PC-3 (cell line): ENCODE data around the gene SCO1. TPM values are rescaled to one million over a fixed set of nuclear protein-coding genes. Genes with fewer than 3 reads are reported as not detected.

Source experiments
- ATAC-seq: fragments of 200-7000 bp; cut with Tn5 transposase; 2 replicates; pipeline ENCODE4 v1.9.1; 2020; ENCODE audit warnings: mild to moderate bottlenecking, moderate library complexity
- BruUV-seq: library from RNA; stranded (reverse); fragments of 400-500 nt; replicated peaks from 2 replicates; lab custom pipeline; 2021; lab: Mats Ljungman, UMichigan
- CTCF ChIA-PET: fragments of 300-600 bp; sonication (Branson Sonifier 250); formaldehyde crosslinking; loops from one replicate; lab custom pipeline; 2022; ENCODE audit warnings: antibody characterized with exemption; lab: Charles Lee
- POLR2A ChIA-PET: fragments of 300-600 bp; sonication (Branson Sonifier 250); formaldehyde crosslinking; loops from one replicate; lab custom pipeline; 2022; ENCODE audit warnings: antibody characterized with exemption; ENCODE audit not compliant: unreplicated experiment; lab: Charles Lee
- DNase-seq: peaks from one replicate; pipeline ENCODE4 v3.0.0-alpha.2; 2015
- H2AFZ ChIP-seq: fragments of 300-600 bp; sonication (generic); 2 replicates; pipeline ENCODE4 v1.6.0; 2016; ENCODE audit warnings: antibody characterized with exemption, low read length
- H3F3A ChIP-seq: fragments of 300-600 bp; sonication (generic); one replicate; pipeline ENCODE4 v1.6.0; 2017; ENCODE audit warnings: antibody characterized with exemption, low read length, control low read depth, mild to moderate bottlenecking; ENCODE audit not compliant: unreplicated experiment
- H3K27ac ChIP-seq: fragments of 300-600 bp; sonication (generic); 2 replicates; pipeline ENCODE4 v1.5.1; 2016; ENCODE audit warnings: mild to moderate bottlenecking, low read length
- H3K27me3 ChIP-seq: fragments of 300-600 bp; sonication (generic); 2 replicates; pipeline ENCODE4 v1.6.1; 2016; ENCODE audit warnings: low read length, mixed read lengths
- H3K36me3 ChIP-seq: fragments of 300-600 bp; sonication (generic); 2 replicates; pipeline ENCODE4 v1.6.1; 2016; ENCODE audit warnings: low read depth, mixed run types, low read length, mixed read lengths
- H3K4me1 ChIP-seq: fragments of 300-600 bp; sonication (generic); 2 replicates; pipeline ENCODE4 v1.5.1; 2016; ENCODE audit warnings: low read length; ENCODE audit not compliant: insufficient read depth
- H3K4me2 ChIP-seq: fragments of 300-600 bp; sonication (generic); 2 replicates; pipeline ENCODE4 v1.6.0; 2016; ENCODE audit warnings: low read length
- H3K4me3 ChIP-seq: fragments of 300-600 bp; sonication (generic); 2 replicates; pipeline ENCODE4 v1.5.1; 2016; ENCODE audit warnings: mild to moderate bottlenecking, low read length, mixed read lengths
- H3K79me2 ChIP-seq: fragments of 300-600 bp; sonication (generic); 2 replicates; pipeline ENCODE4 v1.6.1; 2017; ENCODE audit warnings: low read length, mixed read lengths
- H3K9ac ChIP-seq: fragments of 300-600 bp; sonication (generic); 2 replicates; pipeline ENCODE4 v1.6.0; 2016; ENCODE audit warnings: mild to moderate bottlenecking, low read length
- H3K9me2 ChIP-seq: fragments of 300-600 bp; sonication (generic); replicated peaks from 2 replicates; pipeline ENCODE4 v1.6.1; 2016; ENCODE audit warnings: mixed run types, low read length, mixed read lengths
- H3K9me3 ChIP-seq: fragments of 300-600 bp; sonication (generic); 2 replicates; pipeline ENCODE4 v1.6.1; 2016; ENCODE audit warnings: low read length, mixed read lengths
- H4K20me1 ChIP-seq: fragments of 300-600 bp; sonication (generic); 2 replicates; pipeline ENCODE4 v1.6.1; 2016; ENCODE audit warnings: low read length, mixed read lengths
- CTCF ChIP-seq: fragments of 300-600 bp; sonication (generic); conservative IDR thresholded peaks from 2 replicates; pipeline ENCODE4 v1.5.1; 2017; ENCODE audit warnings: antibody characterized with exemption, low read depth, mild to moderate bottlenecking, low read length
- EZH2 ChIP-seq: fragments of 300-600 bp; sonication (generic); IDR thresholded peaks from one replicate; pipeline ENCODE4 v1.6.1; 2017; ENCODE audit warnings: antibody characterized with exemption, mild to moderate bottlenecking, low read length; ENCODE audit not compliant: unreplicated experiment
- EZH2phosphoT487 ChIP-seq: fragments of 300-600 bp; sonication (generic); IDR thresholded peaks from 2 replicates; pipeline ENCODE4 v1.6.1; 2018; ENCODE audit warnings: mild to moderate bottlenecking, antibody characterized with exemption, low read length, borderline replicate concordance
- intact Hi-C: fragments of 100-400 bp; cut with micrococcal nuclease; formaldehyde crosslinking; loops from 2 replicates; pipeline ENCODE4 v1.9.0; 2023
- total RNA-seq: library from RNA; depleted of rRNA; stranded (reverse); fragments of >200 nt; gene quantifications from 2 replicates; pipeline ENCODE4 v1.2.3, GENCODE V29; 2014

Gene SCO1
- total RNA-seq, 1 experiment from 2014 or later, result 59.7 TPM

- Histone ChIP-seq H4K20me1 (no peaks in the 10 kb centered on the region), H3K36me3 (no peaks in the 10 kb centered on the region), H3K4me1 (no peaks in the 10 kb centered on the region), H3K9me2 (no peaks in the 10 kb centered on the region), H3K4me3 (no peak overlapping the region), H3K9me3 (no peaks in the 10 kb centered on the region), H3K79me2 (no peaks in the 10 kb centered on the region), H3K4me2 (no peak overlapping the region), H2AFZ (no peak overlapping the region), H3K27me3 (no peaks in the 10 kb centered on the region), H3K9ac (no peak overlapping the region), H3F3A (no peaks in the 10 kb centered on the region), H3K27ac (no peak overlapping the region)
- TF ChIP-seq EZH2phosphoT487 (no peak), CTCF (no peak), EZH2 (no peak)
- intact Hi-C loops, result no loop called here
- POLR2A ChIA-PET, result no interaction called here
- no peak for ATAC-seq
- no peak for DNase-seq
- CTCF ChIA-PET, result no interaction called here
- BruUV-seq, result no TSS peak
These were observed 62.0 kb downstream of the SCO1 start for GRCh38 chr17:10635290-10635689.

- no peak for ATAC-seq
- Histone ChIP-seq H3F3A (no peaks in the 10 kb centered on the region), H3K9me2 (no peaks in the 10 kb centered on the region), H2AFZ (no peak overlapping the region), H4K20me1 (no peaks in the 10 kb centered on the region), H3K27ac (no peak overlapping the region), H3K79me2 (no peaks in the 10 kb centered on the region), H3K27me3 (no peaks in the 10 kb centered on the region), H3K4me3 (no peak overlapping the region), H3K9ac (no peak overlapping the region), H3K4me2 (no peak overlapping the region), H3K36me3 (no peaks in the 10 kb centered on the region), H3K9me3 (no peaks in the 10 kb centered on the region), H3K4me1 (no peaks in the 10 kb centered on the region)
- CTCF ChIA-PET, result no interaction called here
- BruUV-seq, result no TSS peak
- POLR2A ChIA-PET, result no interaction called here
- TF ChIP-seq EZH2, result no peak
- no peak for TF ChIP-seq EZH2phosphoT487
- no peak for TF ChIP-seq CTCF
- no peak for DNase-seq
- intact Hi-C loops, result no loop called here
These were observed 63.5 kb downstream of the SCO1 start for GRCh38 chr17:10633738-10634379.

GRCh38 chr17:10631701-10632100 is 65.6 kb downstream of the SCO1 start:
- ATAC-seq (no peak), DNase-seq (no peak)
- Histone ChIP-seq H3K9me2 (no peaks in the 10 kb centered on the region), H3K36me3 (no peaks in the 10 kb centered on the region), H3K9ac (no peak overlapping the region), H2AFZ (no peak overlapping the region), H3K27ac (no peak overlapping the region), H3K9me3 (no peaks in the 10 kb centered on the region), H3K4me1 (no peaks in the 10 kb centered on the region), H3K27me3 (no peaks in the 10 kb centered on the region), H3K4me2 (no peak overlapping the region), H3K4me3 (no peak overlapping the region), H3F3A (no peaks in the 10 kb centered on the region), H3K79me2 (no peaks in the 10 kb centered on the region), H4K20me1 (no peaks in the 10 kb centered on the region)
- intact Hi-C loops, result no loop called here
- BruUV-seq, result no TSS peak
- no peak for TF ChIP-seq CTCF
- no peak for TF ChIP-seq EZH2
- TF ChIP-seq EZH2phosphoT487, result no peak
- ChIA-PET CTCF (no interaction called here), POLR2A (no interaction called here)
